Endodermal cell (in vitro differentiated cells): ENCODE results near the gene TPTE. TPM values are rescaled to one million over a fixed set of nuclear protein-coding genes. Genes with fewer than 3 reads are reported as not detected.
"Not testable (repeated sequence)": the region's sequence is repeated elsewhere in the genome, so short reads cannot be mapped to it uniquely, and the experiment has no call there.

ENCODE experiments used
- DNase-seq: peaks from one replicate; pipeline ENCODE4 v3.0.0-alpha.2; 2017
- H3K27ac ChIP-seq: 2 replicates; pipeline ENCODE4 v1.5.1; 2013; ENCODE audit warnings: mild to moderate bottlenecking, low read depth, low read length, moderate library complexity
- H3K27me3 ChIP-seq: 2 replicates; pipeline ENCODE4 v1.6.1; 2013; ENCODE audit warnings: mild to moderate bottlenecking, low read length, moderate library complexity; ENCODE audit not compliant: insufficient read depth, control insufficient read depth, poor library complexity, severe bottlenecking
- H3K36me3 ChIP-seq: 2 replicates; pipeline ENCODE4 v1.7.0; 2013; ENCODE audit warnings: mild to moderate bottlenecking, low read length, moderate library complexity; ENCODE audit not compliant: control insufficient read depth, insufficient read depth
- H3K4me1 ChIP-seq: one replicate; pipeline ENCODE4 v1.7.0; 2013; ENCODE audit warnings: low read length; ENCODE audit not compliant: control insufficient read depth, insufficient read depth
- H3K4me3 ChIP-seq: 2 replicates; pipeline ENCODE4 v1.5.1; 2013; ENCODE audit warnings: mild to moderate bottlenecking, low read length, moderate library complexity
- H3K9ac ChIP-seq: 2 replicates; pipeline ENCODE4 v1.6.1; 2013; ENCODE audit warnings: mild to moderate bottlenecking, low read length, moderate library complexity; ENCODE audit not compliant: poor library complexity, severe bottlenecking; ENCODE audit errors: extremely low read depth
- H3K9me3 ChIP-seq: 2 replicates; pipeline ENCODE4 v1.6.1; 2013; ENCODE audit warnings: mild to moderate bottlenecking, low read length, moderate library complexity; ENCODE audit not compliant: control insufficient read depth
- H3K27ac Mint-ChIP-seq: 2 replicates; pipeline ENCODE4 v1.8.0; 2020; ENCODE audit warnings: mixed read lengths
- H3K27me3 Mint-ChIP-seq: 2 replicates; pipeline ENCODE4 v1.8.0; 2021; ENCODE audit warnings: mild to moderate bottlenecking, mixed read lengths; ENCODE audit not compliant: insufficient read depth
- H3K36me3 Mint-ChIP-seq: 2 replicates; pipeline ENCODE4 v1.8.0; 2020; ENCODE audit warnings: low read depth, mixed read lengths
- H3K4me1 Mint-ChIP-seq: 2 replicates; pipeline ENCODE4 v1.8.0; 2020; ENCODE audit warnings: mixed read lengths
- H3K4me3 Mint-ChIP-seq: 2 replicates; pipeline ENCODE4 v1.8.0; 2020; ENCODE audit warnings: mild to moderate bottlenecking, moderate library complexity, mixed read lengths
- H3K9me3 Mint-ChIP-seq: 2 replicates; pipeline ENCODE4 v1.8.0; 2020; ENCODE audit warnings: mild to moderate bottlenecking, mixed read lengths
- WGBS, 2 experiments: methylation state at CpG; one replicate each; pipeline versions ENCODE4 v1.1.5 to v1.1.7; 2013; ENCODE audit warnings: missing lambda C conversion rate in 2 of 2, mixed read lengths in 1 of 2; ENCODE audit not compliant: insufficient coverage in 1 of 2, insufficient read length in 1 of 2; 5-methylcytosine and 5-hydroxymethylcytosine counted together
- total RNA-seq, 2 donors: library from RNA; stranded (reverse); fragmentation: NEBNext Ultra II Directional in 1 of 2; extraction: Animal tissue kit (Norgen Biotek cat#: 25700) in 1 of 2; gene quantifications; 2 replicates in 1 of 2; 3 replicates in 1 of 2; pipeline ENCODE4 v1.2.1, GENCODE V29; 2021
- TF ChIP-seq, protein P1 (sequence below): fragments of 200-600 bp; sonication (generic); conservative IDR thresholded peaks from 2 replicates; pipeline ENCODE4 v1.5.0; 2021; ENCODE audit warnings: antibody characterized with exemption, mild to moderate bottlenecking

TPTE gene
- total RNA-seq, 2 donors from 2014 or later, result not detected

DNA sequence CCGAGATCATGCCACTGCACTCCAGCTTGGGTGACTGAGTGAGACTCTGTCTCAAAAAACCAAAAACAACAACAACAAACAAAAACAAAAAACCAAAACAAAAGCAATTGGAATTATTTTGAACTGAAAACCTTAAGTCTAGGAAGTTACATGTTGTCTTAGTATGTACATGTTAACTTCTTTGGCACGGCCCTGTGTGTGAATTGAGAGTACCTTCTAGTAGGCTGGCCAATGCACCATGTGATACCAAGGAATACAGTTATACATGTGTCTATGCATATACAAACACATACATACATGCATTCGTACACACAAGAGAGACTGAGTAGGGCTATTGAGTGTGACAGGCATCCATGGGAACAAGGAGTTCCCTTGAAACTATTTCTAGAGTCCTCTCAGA lies 18.6 kb downstream of the TPTE start:
- no peak overlapping the region for H3K4me3 ChIP-seq
- DNase-seq, result no peak
- peaks cover 81% of the 10 kb centered on the region for H3K9me3 ChIP-seq
- no peak overlapping the region for H3K27ac Mint-ChIP-seq
- H3K27me3 Mint-ChIP-seq, result no peaks in the 10 kb centered on the region
- 78 to 80% methylated on average over 1 to 3 of the region's 3 CpGs for WGBS, 2 experiments
- H3K27me3 ChIP-seq, result no peaks in the 10 kb centered on the region
- H3K9ac ChIP-seq, result no peak overlapping the region
- H3K4me1 ChIP-seq, result no peaks in the 10 kb centered on the region
- no peaks in the 10 kb centered on the region for H3K36me3 ChIP-seq
- no peaks in the 10 kb centered on the region for H3K36me3 Mint-ChIP-seq
- no peak overlapping the region for H3K4me3 Mint-ChIP-seq
- H3K27ac ChIP-seq, result no peak overlapping the region
- TF ChIP-seq, protein P1, sequence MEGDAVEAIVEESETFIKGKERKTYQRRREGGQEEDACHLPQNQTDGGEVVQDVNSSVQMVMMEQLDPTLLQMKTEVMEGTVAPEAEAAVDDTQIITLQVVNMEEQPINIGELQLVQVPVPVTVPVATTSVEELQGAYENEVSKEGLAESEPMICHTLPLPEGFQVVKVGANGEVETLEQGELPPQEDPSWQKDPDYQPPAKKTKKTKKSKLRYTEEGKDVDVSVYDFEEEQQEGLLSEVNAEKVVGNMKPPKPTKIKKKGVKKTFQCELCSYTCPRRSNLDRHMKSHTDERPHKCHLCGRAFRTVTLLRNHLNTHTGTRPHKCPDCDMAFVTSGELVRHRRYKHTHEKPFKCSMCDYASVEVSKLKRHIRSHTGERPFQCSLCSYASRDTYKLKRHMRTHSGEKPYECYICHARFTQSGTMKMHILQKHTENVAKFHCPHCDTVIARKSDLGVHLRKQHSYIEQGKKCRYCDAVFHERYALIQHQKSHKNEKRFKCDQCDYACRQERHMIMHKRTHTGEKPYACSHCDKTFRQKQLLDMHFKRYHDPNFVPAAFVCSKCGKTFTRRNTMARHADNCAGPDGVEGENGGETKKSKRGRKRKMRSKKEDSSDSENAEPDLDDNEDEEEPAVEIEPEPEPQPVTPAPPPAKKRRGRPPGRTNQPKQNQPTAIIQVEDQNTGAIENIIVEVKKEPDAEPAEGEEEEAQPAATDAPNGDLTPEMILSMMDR, result no peak
- peaks cover 24% of the 10 kb centered on the region for H3K9me3 Mint-ChIP-seq
- H3K4me1 Mint-ChIP-seq, result no peaks in the 10 kb centered on the region

DNA sequence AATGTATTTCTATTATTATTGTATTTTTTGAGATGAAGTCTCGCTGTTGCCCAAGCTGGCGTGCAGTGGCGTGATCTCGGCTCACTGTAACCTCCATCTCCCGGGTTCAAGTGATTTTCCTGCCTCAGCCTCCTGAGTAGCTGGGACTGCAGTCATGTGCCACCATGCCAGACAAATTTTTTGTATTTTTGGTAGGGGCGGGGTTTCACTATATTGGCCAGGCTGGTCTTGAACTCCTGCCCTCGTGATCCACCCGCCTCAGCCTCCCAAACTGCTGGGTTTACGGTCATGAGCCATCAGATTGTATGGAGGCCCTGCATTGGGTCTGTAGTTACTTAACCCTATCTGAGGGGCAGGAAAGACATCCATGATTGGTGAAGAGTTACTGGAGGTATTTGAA lies 23.0 kb downstream of the TPTE start:
- not testable (repeated sequence) for H3K27ac Mint-ChIP-seq, H3K36me3 Mint-ChIP-seq, H3K27me3 Mint-ChIP-seq, H3K27me3 ChIP-seq, H3K4me3 Mint-ChIP-seq, H3K9ac ChIP-seq, H3K27ac ChIP-seq, H3K4me1 Mint-ChIP-seq, DNase-seq, H3K4me3 ChIP-seq, H3K36me3 ChIP-seq, H3K4me1 ChIP-seq
- peaks cover 36% of the 10 kb centered on the region for H3K9me3 Mint-ChIP-seq
- 73 to 84% methylated on average over 9 of the region's 9 CpGs for whole genome bisulfite sequencing, 2 experiments
- peaks cover 89% of the 10 kb centered on the region for H3K9me3 ChIP-seq

DNA sequence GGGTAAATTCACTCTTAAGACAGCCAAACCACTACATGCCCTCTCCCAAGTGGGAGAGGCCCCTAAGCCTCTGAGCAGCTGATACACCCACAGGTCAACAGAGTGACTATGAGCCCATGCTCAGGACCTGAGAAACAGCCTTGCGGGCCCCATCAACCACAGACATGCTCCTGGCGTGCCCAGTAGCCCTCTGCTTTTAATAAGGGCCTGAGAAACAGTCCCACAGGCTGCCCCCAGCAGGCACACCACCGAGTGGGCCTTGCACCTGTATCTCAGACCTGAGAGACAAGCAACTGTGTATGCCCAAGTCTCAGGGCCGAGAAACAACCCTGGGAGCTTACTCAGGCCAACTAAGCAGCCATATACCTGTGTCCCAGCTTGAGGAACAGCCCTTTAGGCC lies 26.5 kb downstream of the TPTE start:
- not testable (repeated sequence) for H3K27ac ChIP-seq, H3K9ac ChIP-seq, H3K4me1 ChIP-seq, H3K27ac Mint-ChIP-seq, H3K4me1 Mint-ChIP-seq, DNase-seq, H3K27me3 ChIP-seq, H3K27me3 Mint-ChIP-seq, H3K36me3 ChIP-seq, H3K4me3 Mint-ChIP-seq, H3K4me3 ChIP-seq, H3K36me3 Mint-ChIP-seq
- 37 to 40% methylated on average over 4 of the region's 4 CpGs for WGBS, 2 experiments
- peaks cover 76% of the 10 kb centered on the region for H3K9me3 ChIP-seq
- H3K9me3 Mint-ChIP-seq, result peaks cover 67% of the 10 kb centered on the region

DNA sequence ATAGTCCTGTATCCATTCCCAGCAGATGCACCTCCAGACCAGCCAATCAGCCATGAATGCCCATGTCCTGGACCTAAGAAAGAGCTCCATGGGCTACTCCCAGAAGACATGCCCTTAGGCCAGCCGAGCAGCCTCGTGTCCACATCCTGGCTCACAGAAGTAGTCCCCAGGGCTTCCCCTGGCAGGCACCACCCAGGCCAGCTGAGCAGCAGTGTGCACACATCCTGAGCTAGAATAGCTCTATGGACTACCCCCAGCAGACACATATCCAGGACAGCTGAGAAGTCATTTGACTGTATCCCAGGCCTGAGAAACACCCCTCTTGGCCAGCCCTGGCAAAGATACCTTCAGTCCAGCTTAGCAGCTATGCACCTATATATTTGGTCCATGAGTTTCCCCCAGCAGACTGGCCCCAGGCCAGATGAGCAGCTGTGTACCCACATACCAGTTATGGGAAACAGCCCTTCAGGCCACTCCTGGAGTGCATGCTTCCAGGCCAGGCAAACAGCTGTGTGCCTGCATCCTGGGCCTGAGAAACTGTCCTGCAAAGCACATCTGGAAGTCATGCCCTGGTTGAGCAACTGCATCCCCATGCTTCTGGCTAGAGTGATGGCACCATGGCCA lies 27.1 kb downstream of the TPTE start:
- peaks cover 73% of the 10 kb centered on the region for H3K9me3 ChIP-seq
- not testable (repeated sequence) for H3K4me3 ChIP-seq, H3K27me3 Mint-ChIP-seq, H3K36me3 Mint-ChIP-seq, H3K4me1 Mint-ChIP-seq, H3K9ac ChIP-seq, H3K27ac Mint-ChIP-seq, DNase-seq, H3K4me1 ChIP-seq, H3K36me3 ChIP-seq, H3K27ac ChIP-seq, H3K4me3 Mint-ChIP-seq, H3K27me3 ChIP-seq
- WGBS, 2 experiments, result 82 to 94% methylated on average over 2 of the region's 2 CpGs
- H3K9me3 Mint-ChIP-seq, result peaks cover 72% of the 10 kb centered on the region

DNA sequence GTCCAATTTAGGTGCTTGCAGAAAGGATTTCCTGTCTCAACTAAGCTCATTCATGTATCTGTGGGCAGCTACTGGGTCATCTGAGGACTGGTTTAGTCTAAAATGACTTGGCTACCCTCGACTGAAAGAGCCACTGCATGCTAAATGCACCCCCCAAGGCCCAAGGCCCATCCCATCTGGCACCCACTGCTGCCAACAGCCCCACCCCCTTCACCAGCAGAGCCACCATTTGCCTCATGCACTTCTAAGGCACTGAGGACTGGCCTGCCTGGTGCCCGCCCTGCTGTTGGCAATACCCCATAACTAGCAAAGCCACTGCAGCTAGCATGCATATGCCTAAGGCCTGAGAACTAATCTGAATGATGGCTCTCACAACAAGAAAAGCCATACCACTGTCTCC lies 49.4 kb downstream of the TPTE start:
- DNase-seq, H3K27ac Mint-ChIP-seq, H3K4me3 Mint-ChIP-seq, H3K36me3 Mint-ChIP-seq, H3K27ac ChIP-seq, H3K4me1 Mint-ChIP-seq, H3K36me3 ChIP-seq, H3K27me3 ChIP-seq, H3K4me1 ChIP-seq, H3K27me3 Mint-ChIP-seq, H3K9ac ChIP-seq: not testable (repeated sequence)
- H3K9me3 ChIP-seq, result peaks cover 88% of the 10 kb centered on the region
- peak overlapping the region; percentile 2 for H3K4me3 ChIP-seq
- WGBS, 2 experiments, result 60 to 67% methylated on average over 2 of the region's 2 CpGs
- peaks cover 24% of the 10 kb centered on the region for H3K9me3 Mint-ChIP-seq

DNA sequence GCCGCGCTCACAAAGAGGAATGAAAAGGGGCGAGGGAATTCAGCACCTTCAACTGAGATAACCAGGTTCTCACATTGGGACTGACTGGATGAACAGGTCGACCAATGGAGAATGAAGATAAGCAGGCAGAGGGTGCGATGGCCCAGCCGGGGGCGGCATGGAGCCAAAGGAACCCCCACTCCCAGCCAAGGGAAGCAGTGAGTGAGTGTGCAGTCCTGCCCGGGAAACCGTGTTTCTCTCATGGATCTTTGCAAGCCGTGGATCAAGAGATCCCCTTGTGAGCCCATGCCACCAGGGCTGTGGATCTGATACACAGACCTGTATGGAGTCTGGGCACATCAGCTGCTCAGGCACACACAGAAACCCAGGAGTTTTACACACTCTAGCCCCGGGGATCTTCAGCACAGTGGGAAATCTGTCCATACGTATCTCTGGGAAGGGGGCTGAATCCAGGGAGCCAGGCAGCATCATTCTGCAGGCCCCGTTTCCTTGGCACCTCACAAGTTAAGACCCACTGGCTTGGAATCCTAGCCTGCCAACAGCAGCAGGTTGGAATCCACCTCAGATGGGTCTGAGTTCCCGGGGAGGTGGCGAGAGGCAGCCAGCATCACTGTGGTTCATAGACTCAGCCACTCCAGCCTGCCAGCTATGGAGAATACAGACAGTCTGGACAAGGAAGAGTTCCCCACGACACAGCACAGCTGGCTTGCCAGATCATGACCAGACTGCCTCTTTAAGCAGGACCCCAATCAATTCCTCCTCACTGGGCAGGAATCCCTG lies 53.3 kb downstream of the TPTE start:
- not testable (repeated sequence) for H3K4me3 ChIP-seq, H3K4me3 Mint-ChIP-seq, H3K27ac ChIP-seq, H3K27me3 ChIP-seq, H3K27me3 Mint-ChIP-seq, H3K9ac ChIP-seq, H3K36me3 ChIP-seq, H3K27ac Mint-ChIP-seq, H3K36me3 Mint-ChIP-seq, DNase-seq, H3K4me1 Mint-ChIP-seq, H3K4me1 ChIP-seq
- H3K9me3 ChIP-seq, result peaks cover 80% of the 10 kb centered on the region
- WGBS, 2 experiments, result 72 to 77% methylated on average over 13 to 16 of the region's 16 CpGs
- peaks cover 50% of the 10 kb centered on the region for H3K9me3 Mint-ChIP-seq
